ENCODE results near the gene METTL9.
A peak's percentile ranks its signal among the peaks of the same experiment; 100 is the strongest.
"Not testable (repeated sequence)": the region's sequence is repeated elsewhere in the genome, so short reads cannot be mapped to it uniquely, and the experiment has no call there.

Gene METTL9

DNA sequence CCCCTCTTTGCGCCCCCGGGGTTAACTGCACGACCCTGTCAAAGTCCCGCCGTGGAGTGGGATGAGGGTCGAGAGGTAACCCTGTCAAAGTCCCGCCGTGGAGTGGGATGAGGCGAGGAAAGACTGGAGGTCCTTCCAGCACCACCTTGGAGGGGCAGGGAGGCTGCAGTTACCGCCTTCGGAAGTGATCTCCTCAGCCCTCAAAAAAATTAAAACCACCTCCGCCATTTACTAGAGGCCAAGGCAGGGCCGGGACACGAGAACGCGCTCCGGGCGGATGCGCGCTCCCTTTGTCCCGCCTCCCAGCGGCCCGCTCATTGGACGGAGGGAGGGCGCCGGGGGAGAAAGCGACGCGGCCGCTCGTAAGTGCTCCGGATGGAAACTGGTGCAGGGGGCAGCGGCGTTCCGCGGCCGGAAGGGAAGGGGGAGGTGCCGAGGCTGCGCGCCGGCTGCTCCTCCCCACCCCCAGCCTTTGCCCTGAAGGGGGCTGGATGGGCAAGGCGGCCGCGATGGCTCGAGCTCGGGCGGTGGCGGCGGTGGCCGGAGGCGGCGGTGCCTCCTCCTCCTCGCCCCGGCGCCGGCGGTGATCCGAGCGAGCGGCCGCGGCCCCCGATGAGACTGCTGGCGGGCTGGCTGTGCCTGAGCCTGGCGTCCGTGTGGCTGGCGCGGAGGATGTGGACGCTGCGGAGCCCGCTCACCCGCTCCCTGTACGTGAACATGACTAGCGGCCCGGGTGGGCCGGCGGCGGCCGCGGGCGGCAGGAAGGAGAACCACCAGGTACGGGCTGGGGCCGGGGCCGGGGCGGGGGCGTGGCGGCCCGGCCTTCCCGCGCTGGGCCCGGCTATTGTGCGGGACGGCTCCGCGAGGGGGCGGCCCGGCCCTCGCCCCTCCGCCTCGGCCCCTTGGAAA is at the start of gene METTL9:
Gene METTL9 (plus strand): TSS at position 456 of the 909 bp plus-strand sequence. CDS start 157 bp downstream, at position 613.
- peak; percentile 93 to 96 for DNase-seq

DNA sequence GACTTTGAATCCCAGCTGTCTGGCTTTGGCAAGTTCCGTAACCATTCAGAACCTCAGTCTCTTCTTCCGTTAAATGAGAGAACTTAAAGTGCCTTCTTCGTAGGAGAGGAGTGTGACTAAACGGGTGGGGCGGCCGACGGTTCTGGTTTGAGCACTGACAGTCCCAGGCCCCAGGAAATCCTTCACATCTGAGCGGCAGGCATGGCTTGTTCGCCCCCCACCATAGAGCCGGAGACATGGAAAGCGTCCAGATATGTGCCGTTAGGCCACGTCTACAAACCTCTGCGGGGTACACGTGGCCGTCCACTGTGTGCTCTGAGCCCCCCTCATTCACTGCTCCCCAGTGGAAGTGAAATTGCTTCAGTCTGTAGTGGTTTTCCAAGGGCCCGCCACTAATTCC is 49.4 kb upstream of the METTL9 start:
- DNase-seq = not testable (repeated sequence)

DNA sequence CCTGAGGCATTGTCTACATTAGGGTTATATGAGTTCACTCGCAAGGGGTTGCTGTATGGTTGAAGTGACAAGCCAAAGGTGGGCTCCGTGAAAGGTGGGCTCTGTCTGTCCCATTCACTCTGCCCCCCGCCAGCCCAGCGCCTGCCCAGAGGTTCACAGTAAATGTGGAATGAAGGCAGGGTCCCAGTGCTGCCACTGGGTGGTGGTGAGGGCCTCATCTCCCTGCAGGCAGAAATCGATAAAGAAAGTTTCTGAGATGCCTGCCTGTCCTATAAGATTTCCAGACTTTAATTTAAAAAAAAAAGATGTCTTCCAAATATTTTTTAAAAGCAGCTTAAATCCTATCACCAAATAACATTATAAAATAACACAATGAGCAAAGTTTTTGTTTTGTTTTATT is 48.9 kb upstream of the METTL9 start:
- not testable (repeated sequence) for DNase-seq

DNA sequence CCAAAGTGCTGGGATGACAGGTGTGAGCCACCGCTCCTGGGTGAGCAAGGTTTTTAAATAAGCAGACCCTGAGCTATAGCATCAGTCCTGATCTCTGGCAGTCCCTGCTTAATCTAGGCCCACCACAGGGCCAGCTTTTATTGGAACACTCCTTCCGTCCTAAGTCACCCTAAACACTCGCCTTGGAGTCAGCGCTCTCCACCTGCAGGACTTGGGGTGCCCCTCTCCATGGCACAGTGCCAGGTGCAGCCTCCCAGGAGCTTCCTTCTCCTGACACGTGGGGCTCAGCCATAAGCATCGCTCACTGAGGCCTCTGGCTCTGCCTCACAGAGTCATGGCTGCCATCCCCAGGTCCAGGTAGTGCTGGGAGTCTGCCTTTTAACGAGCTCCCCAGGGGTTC is 48.3 kb upstream of the METTL9 start:
- DNase-seq = not testable (repeated sequence)

DNA sequence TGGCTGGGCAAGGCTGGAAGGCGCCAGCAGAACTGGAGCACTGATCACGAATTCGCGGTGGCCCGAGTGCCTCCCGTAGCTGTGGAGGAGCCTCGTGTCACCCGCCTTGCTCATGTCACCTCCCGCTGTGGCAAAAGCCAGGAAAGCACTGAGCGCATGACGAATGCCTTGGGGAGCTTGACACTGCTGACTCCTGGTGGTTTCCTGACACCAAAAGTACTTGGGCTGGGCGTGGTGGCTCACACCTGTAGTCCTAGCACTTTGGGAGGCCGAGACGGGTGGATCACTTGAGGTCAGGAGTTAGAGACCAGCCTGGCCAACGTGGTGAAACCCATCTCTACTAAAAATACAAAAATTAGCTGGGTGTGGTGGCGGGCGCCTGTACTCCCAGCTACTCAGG is 47.8 kb upstream of the METTL9 start:
- DNase-seq = not testable (repeated sequence)

- not testable (repeated sequence) for DNase-seq
These were observed 45.7 kb upstream of the METTL9 start for GRCh38 chr16:21553481-21554296.

DNA sequence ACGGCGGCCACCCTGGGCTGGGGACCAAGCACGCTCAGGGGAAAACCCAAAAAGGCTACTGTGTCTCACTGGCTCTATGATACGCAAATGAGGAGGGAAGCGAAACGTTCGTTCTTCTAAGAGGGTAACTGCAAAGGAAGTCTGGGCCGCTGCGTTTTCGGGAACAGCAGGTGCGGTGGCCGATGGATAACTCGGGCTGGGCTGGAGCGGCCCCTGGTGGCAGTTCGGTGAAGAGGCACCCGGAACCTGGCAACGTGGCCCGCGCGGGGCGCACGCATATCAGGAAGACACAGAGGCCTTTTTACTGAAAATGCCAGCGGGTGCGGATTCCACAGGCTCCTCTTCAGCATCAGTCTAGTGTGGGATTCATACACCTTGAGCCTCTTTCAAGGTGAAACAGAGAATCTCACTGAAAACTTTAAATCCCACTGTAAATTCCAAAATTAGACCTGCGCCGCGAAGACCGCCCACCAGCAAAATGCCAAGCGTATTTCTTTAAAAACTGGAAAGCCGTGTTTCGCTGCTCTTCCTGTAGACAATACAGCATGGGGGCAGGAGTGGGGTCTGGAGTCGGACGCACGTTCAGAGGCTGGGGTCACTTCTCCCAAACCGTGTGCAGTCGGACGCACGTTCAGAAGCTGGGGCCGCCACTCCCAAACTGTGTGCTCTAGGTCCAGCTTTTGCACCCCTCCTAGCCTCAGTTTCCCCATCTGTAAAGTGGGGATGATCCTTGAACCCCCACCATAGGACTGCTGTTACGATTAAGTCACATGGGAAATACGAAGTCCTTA is 44.4 kb upstream of the METTL9 start:
- DNase-seq = peak; percentile 86 to 91

- not testable (repeated sequence) for DNase-seq
These were observed 43.8 kb upstream of the METTL9 start for GRCh38 chr16:21555621-21556020.

DNA sequence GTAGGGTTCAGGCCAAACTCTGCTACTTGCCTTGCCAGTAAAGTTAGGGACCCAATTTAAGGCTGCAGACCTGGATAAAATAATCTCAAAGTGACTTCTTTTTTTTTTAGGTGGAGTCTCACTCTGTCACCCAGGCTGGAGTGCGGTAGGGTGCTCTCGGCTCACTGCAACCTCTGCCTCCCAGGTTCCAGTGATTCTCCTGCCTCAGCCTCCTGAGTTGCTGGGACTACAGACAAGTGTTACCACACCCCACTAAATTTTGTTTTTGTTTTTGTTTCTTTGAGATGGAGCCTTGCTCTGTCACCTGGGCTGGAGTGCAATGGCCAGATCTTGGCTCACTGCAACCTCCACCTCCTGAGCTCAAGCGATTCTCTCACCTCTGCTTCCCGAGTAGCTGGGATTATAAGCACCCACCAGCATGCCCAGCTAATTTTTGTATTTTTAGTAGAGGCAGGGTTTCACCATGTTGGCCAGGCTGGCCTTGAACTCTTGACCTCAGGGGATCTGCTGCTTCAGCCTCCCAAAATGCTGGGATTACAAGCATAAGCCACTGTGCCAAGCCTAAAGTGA is 43.3 kb upstream of the METTL9 start:
- not testable (repeated sequence) for DNase-seq

GRCh38 chr16:21556651-21557241 is 42.6 kb upstream of the METTL9 start:
- DNase-seq = not testable (repeated sequence)

- DNase-seq = no peak
These were observed 38.9 kb upstream of the METTL9 start for GRCh38 chr16:21560462-21560861.

GRCh38 chr16:21563676-21564075 is 35.7 kb upstream of the METTL9 start:
- DNase-seq = no peak

- not testable (repeated sequence) for DNase-seq
These were observed 35.0 kb upstream of the METTL9 start for GRCh38 chr16:21564367-21564766.

DNA sequence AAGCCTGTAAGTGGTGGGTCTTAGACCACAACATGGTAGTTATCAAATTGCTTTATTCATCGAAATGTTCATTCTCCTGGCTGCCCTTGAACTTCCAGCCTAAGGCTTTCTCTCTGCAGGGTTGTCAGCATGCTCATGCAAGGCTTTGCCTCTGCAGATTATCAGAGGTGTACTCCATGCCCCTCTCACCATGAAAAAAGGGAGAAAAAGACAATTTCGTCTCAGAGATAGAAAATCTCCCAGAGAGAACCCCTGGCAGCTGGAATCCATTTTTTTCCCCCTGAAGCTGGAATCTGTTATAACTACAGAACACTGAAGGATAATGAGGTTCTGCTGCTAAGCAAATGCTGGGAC is 33.9 kb upstream of the METTL9 start:
- DNase-seq = no peak

DNA sequence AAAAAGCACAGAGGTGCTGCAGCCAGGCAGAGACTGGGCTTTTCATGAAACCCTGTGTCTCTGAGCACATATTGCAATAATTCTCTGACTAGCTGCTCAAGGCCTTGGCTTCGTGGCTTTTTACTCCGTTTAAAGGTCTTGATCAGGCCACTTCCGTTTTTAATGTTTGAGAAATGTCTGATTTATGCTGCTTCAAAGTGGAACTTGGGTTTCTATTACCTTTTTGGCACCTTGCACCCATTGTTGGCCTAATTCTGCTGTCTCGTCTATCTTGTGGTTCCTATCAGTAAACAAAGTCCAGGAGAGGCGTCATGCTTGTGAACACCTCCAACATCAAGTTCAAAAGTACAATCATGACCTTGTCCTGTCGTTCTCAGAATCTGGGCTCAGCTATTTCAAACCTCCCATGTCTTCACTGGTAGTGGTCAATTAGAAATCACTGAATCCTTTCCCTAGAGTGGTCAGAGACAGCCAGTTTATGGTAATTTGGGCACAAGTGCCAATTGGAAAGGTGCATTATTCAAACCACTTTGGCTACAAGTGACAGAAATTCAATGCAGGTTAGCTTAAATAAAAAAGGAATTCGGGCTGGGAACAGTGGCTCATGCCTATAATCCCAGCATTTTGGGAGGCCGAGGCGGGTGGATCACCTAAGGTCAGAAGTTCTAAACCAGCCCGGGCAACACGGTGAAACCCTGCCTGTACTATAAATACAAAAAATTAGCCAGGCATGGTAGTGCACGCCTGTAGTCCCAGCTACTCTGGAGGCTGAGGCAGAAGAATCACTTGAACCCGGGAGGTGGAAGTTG is 33.3 kb upstream of the METTL9 start:
- DNase-seq = no peak

DNA sequence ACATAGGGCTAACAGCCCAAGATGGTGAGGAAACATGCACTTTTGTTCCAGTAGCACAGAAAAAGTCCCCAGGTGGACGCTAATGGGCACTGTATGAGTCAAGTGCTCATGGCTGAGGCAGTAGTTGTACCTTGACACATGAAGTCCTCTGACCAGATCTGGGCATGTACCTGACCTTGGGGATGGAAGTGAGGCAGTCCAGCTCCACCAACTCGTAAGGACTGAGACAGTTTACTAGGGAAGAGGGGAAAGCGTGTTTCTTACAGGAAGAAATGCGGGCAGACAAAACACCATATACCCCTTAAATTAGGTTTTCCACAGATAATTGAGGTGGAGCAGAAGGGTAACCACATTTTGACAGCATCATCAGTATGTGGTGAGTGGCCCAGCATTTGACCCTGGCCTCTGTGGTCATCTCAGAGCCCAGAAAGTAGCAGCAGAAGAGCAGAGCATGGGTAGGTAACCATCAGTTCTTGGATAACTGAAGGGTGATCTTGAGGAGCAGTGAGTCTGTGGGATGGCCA is 32.4 kb upstream of the METTL9 start:
- DNase-seq = no peak

DNA sequence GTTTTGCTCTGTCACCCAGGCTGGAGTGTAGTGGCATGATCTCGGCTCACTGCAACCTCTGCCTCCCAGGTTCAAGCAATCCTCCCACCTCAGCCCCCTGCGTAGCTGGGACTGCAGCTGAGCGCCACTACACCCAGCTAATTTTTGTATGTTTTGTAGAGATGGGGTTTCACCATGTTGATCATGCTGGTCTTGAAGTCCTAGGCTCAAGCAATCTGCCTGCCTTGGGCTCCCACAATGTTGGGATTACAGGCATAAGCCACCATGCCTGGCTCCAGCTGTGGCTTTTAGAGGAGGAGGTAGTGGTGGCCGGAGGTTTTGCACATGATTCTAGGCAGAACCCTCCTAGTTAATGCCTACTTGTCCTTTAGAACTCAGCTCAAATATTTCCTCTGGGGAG is 31.9 kb upstream of the METTL9 start:
- not testable (repeated sequence) for DNase-seq

- DNase-seq = no peak
These were observed 30.7 kb upstream of the METTL9 start for GRCh38 chr16:21568502-21569189.

DNA sequence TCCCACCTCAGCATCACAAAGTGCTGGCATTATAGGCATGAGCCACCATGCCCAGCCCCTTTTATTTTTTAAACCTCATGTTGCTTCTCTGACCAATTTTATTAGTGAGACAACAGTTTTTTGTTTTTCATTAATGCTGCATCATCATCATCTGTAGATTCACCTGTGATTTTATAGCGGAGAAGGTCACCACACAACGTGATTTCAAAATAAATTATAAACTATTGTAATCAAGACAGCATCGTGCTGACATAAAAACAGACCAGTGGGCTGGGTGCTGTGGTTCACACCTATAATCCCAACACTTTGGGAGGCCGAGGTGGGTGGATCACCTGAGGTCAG is 28.7 kb upstream of the METTL9 start:
- no peak for DNase-seq

DNA sequence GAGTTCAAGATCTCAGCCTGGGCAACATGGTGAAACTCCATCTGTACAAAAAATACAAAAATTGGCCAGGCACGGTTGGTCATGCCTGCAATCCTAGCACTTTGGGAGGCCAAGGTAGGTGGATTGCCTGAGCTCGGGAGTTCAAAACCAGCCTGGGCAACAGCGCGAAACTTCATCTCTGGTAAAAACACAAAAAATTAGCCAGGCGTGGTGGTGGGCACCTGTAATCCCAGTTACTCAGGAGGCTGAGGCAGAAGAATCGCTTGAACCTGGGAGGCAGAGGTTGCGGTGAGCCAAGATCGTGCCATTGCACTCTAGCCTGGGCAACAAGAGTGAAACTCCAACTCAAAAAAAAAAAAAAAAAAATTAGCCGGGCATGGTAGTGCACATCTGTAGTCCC is 25.9 kb upstream of the METTL9 start:
- DNase-seq = not testable (repeated sequence)

GRCh38 chr16:21574372-21574771 is 25.0 kb upstream of the METTL9 start:
- no peak for DNase-seq

Data from CD4-positive, alpha-beta T cell treated with Interferon alpha-2 for 1 hour (primary cell).